Neural progenitor cell (in vitro differentiated cells): ENCODE data around the gene C1QC. TPM values are rescaled to one million over a fixed set of nuclear protein-coding genes. Genes with fewer than 3 reads are reported as not detected.

Experiments used
- DNase-seq: peaks from one replicate; pipeline ENCODE4 v3.0.0-alpha.2; 2016; ENCODE audit warnings: low spot score
- H2AFZ ChIP-seq: fragments of 200-600 bp; sonication (generic); replicated peaks from 2 replicates; pipeline ENCODE4 v1.6.1; 2016; ENCODE audit warnings: antibody characterized with exemption
- H3F3A ChIP-seq: fragments of 200-600 bp; sonication (generic); 2 replicates; pipeline ENCODE4 v1.6.1; 2016; ENCODE audit warnings: antibody characterized with exemption, low read depth
- H3K27ac ChIP-seq: fragments of 200-600 bp; sonication (generic); 2 replicates; pipeline ENCODE4 v1.5.1; 2016; ENCODE audit warnings: mild to moderate bottlenecking
- H3K27me3 ChIP-seq: fragments of 200-600 bp; sonication (generic); 2 replicates; pipeline ENCODE4 v1.6.1; 2016; ENCODE audit warnings: mild to moderate bottlenecking, moderate library complexity
- H3K36me3 ChIP-seq: fragments of 200-600 bp; sonication (generic); 2 replicates; pipeline ENCODE4 v1.5.1; 2016
- H3K4me1 ChIP-seq: fragments of 200-600 bp; sonication (generic); 2 replicates; pipeline ENCODE4 v1.6.1; 2016; ENCODE audit warnings: mixed run types
- H3K4me2 ChIP-seq: fragments of 200-600 bp; sonication (generic); 2 replicates; pipeline ENCODE4 v1.6.1; 2016
- H3K4me3 ChIP-seq: fragments of 200-600 bp; sonication (generic); 2 replicates; pipeline ENCODE4 v1.5.1; 2016
- H3K79me2 ChIP-seq: fragments of 200-600 bp; sonication (generic); 2 replicates; pipeline ENCODE4 v1.6.1; 2016; ENCODE audit warnings: low read depth
- H3K9ac ChIP-seq: fragments of 200-600 bp; sonication (generic); 2 replicates; pipeline ENCODE4 v1.6.1; 2016
- H3K9me3 ChIP-seq: fragments of 200-600 bp; sonication (generic); 2 replicates; pipeline ENCODE4 v1.5.1; 2016; ENCODE audit warnings: low read depth
- H4K20me1 ChIP-seq: fragments of 200-600 bp; sonication (generic); 2 replicates; pipeline ENCODE4 v1.6.1; 2016; ENCODE audit warnings: low read depth
- H3K27ac Mint-ChIP-seq: 3 replicates; pipeline ENCODE4 v1.8.0; 2021; ENCODE audit warnings: mixed read lengths
- H3K27me3 Mint-ChIP-seq: 2 replicates; pipeline ENCODE4 v1.8.0; 2022; ENCODE audit warnings: low read depth, mild to moderate bottlenecking, inconsistent platforms, moderate library complexity, mixed read lengths; ENCODE audit not compliant: insufficient read depth
- H3K36me3 Mint-ChIP-seq: 3 replicates; pipeline ENCODE4 v1.8.0; 2021; ENCODE audit warnings: mixed read lengths
- H3K4me1 Mint-ChIP-seq: 3 replicates; pipeline ENCODE4 v1.8.0; 2021; ENCODE audit warnings: mixed read lengths
- H3K4me3 Mint-ChIP-seq: 3 replicates; pipeline ENCODE4 v1.8.0; 2021; ENCODE audit warnings: mild to moderate bottlenecking, moderate library complexity, mixed read lengths
- H3K9me3 Mint-ChIP-seq: 3 replicates; pipeline ENCODE4 v1.8.0; 2020; ENCODE audit warnings: mixed read lengths
- CTCF ChIP-seq: fragments of 200-600 bp; sonication (generic); IDR thresholded peaks from 2 replicates; pipeline ENCODE4 v1.5.1; 2017; ENCODE audit warnings: antibody characterized with exemption, mild to moderate bottlenecking
- EZH2 ChIP-seq: fragments of 200-600 bp; sonication (generic); IDR thresholded peaks from 2 replicates; pipeline ENCODE4 v1.6.1; 2017; ENCODE audit warnings: antibody characterized with exemption, mild to moderate bottlenecking, moderate library complexity
- EZH2phosphoT487 ChIP-seq: fragments of 200-600 bp; sonication (generic); IDR thresholded peaks from 2 replicates; pipeline ENCODE4 v1.6.1; 2017; ENCODE audit warnings: antibody characterized with exemption
- total RNA-seq: library from RNA; depleted of rRNA; stranded (reverse); fragments of >200 nt; gene quantifications from 2 replicates; pipeline ENCODE4 v1.2.3, GENCODE V29; 2015; ENCODE audit warnings: low replicate concordance

The C1QC gene
- total RNA-seq, 1 donor from 2014 or later, result not detected

GRCh38 chr1:22662318-22662717 lies 18.9 kb downstream of the C1QC start:
- Mint-ChIP-seq H3K4me1 (peaks cover 22% of the 10 kb centered on the region), H3K9me3 (no peaks in the 10 kb centered on the region), H3K36me3 (no peaks in the 10 kb centered on the region), H3K4me3 (peak overlapping the region; percentile 18), H3K27me3 (peaks cover 34% of the 10 kb centered on the region), H3K27ac (peak overlapping the region; percentile 55)
- Histone ChIP-seq H3K4me1 (peaks cover 3% of the 10 kb centered on the region), H3K36me3 (no peaks in the 10 kb centered on the region), H3K9me3 (no peaks in the 10 kb centered on the region), H3K79me2 (no peaks in the 10 kb centered on the region), H3K27me3 (peaks cover 6% of the 10 kb centered on the region), H2AFZ (peak overlapping the region; percentile 32), H3F3A (no peaks in the 10 kb centered on the region), H3K4me3 (no peak overlapping the region), H4K20me1 (no peaks in the 10 kb centered on the region), H3K4me2 (no peak overlapping the region), H3K27ac (no peak overlapping the region), H3K9ac (no peak overlapping the region)
- TF ChIP-seq CTCF (no peak), EZH2 (no peak), EZH2phosphoT487 (no peak)
- DNase-seq, result peak; percentile 79

- peaks cover 28% of the 10 kb centered on the region for H3K4me1 Mint-ChIP-seq
- Histone ChIP-seq H3K9me3 (no peaks in the 10 kb centered on the region), H3K4me1 (peaks cover 3% of the 10 kb centered on the region), H3K4me2 (no peak overlapping the region), H3K27ac (no peak overlapping the region), H3K9ac (no peak overlapping the region), H3K4me3 (no peak overlapping the region), H3K27me3 (peaks cover 2% of the 10 kb centered on the region), H3F3A (no peaks in the 10 kb centered on the region), H2AFZ (no peak overlapping the region), H3K36me3 (no peaks in the 10 kb centered on the region), H3K79me2 (no peaks in the 10 kb centered on the region), H4K20me1 (no peaks in the 10 kb centered on the region)
- H3K4me3 Mint-ChIP-seq, result no peak overlapping the region
- no peak for TF ChIP-seq EZH2
- TF ChIP-seq EZH2phosphoT487, result no peak
- TF ChIP-seq CTCF, result no peak
- H3K27ac Mint-ChIP-seq, result no peak overlapping the region
- DNase-seq, result no peak
- H3K9me3 Mint-ChIP-seq, result no peaks in the 10 kb centered on the region
- H3K36me3 Mint-ChIP-seq, result no peaks in the 10 kb centered on the region
- peaks cover 37% of the 10 kb centered on the region for H3K27me3 Mint-ChIP-seq
Measured at GRCh38 chr1:22662986-22663408, 19.6 kb downstream of the C1QC start.

- H3K4me2 ChIP-seq, result peak overlapping the region; percentile 57
- H3K27me3 ChIP-seq, result no peaks in the 10 kb centered on the region
- H3K4me1 ChIP-seq, result peaks cover 3% of the 10 kb centered on the region
- Mint-ChIP-seq H3K4me1 (peaks cover 34% of the 10 kb centered on the region), H3K36me3 (no peaks in the 10 kb centered on the region), H3K27me3 (peaks cover 28% of the 10 kb centered on the region), H3K4me3 (no peak overlapping the region), H3K27ac (peak overlapping the region; percentile 76), H3K9me3 (no peaks in the 10 kb centered on the region)
- no peaks in the 10 kb centered on the region for H4K20me1 ChIP-seq
- H3K27ac ChIP-seq, result no peak overlapping the region
- no peaks in the 10 kb centered on the region for H3K79me2 ChIP-seq
- no peak overlapping the region for H3K4me3 ChIP-seq
- DNase-seq, result peak; percentile 80
- H2AFZ ChIP-seq, result peak overlapping the region; percentile 90
- no peaks in the 10 kb centered on the region for H3K36me3 ChIP-seq
- no peak overlapping the region for H3K9ac ChIP-seq
- no peaks in the 10 kb centered on the region for H3F3A ChIP-seq
- TF ChIP-seq EZH2phosphoT487 (no peak), CTCF (peak; percentile 87), EZH2 (no peak)
- H3K9me3 ChIP-seq, result no peaks in the 10 kb centered on the region
Measured at GRCh38 chr1:22665752-22666151, 22.3 kb downstream of the C1QC start.
